Activated T-helper 9 cell treated with anti-CD3 and anti-CD28 coated beads, Interleukin-2, amount 50 U/mL, for 16 hours (primary cell): ENCODE results near the gene TOMM20.

Experiments
- DNase-seq: peaks from one replicate; pipeline ENCODE4 v3.0.0-alpha.2; 2020; ENCODE audit warnings: low read depth

Gene TOMM20

GRCh38 chr1:235134171-235134570 lies 5.5 kb upstream of the TOMM20 start:
- no peak for DNase-seq

- DNase-seq: no peak
Observed at GRCh38 chr1:235133086-235133485, 4.4 kb upstream of the TOMM20 start.

GRCh38 chr1:235131961-235132360 lies 3.3 kb upstream of the TOMM20 start:
- DNase-seq: no peak

GRCh38 chr1:235130766-235131270 lies 2.2 kb upstream of the TOMM20 start:
- no peak for DNase-seq

GRCh38 chr1:235129774-235130570 lies 1.3 kb upstream of the TOMM20 start:
- no peak for DNase-seq

GRCh38 chr1:235127732-235128455 lies 743 bp downstream of the TOMM20 start:
- DNase-seq: no peak

- DNase-seq: no peak
Observed at GRCh38 chr1:235127203-235127602, 1.4 kb downstream of the TOMM20 start.

- DNase-seq: no peak
Observed at GRCh38 chr1:235124665-235125064, 4.0 kb downstream of the TOMM20 start.

- no peak for DNase-seq
Observed at GRCh38 chr1:235124111-235124510, 4.5 kb downstream of the TOMM20 start.

GRCh38 chr1:235122348-235122747 lies 6.3 kb downstream of the TOMM20 start:
- DNase-seq: no peak

- no peak for DNase-seq
Observed at GRCh38 chr1:235113183-235113917, 15.3 kb downstream of the TOMM20 start.

- DNase-seq: no peak
Observed at GRCh38 chr1:235112297-235113182, 16.1 kb downstream of the TOMM20 start.

GRCh38 chr1:235111107-235111506 lies 17.5 kb downstream of the TOMM20 start:
- DNase-seq: no peak

GRCh38 chr1:235108876-235109275 lies 19.8 kb downstream of the TOMM20 start:
- DNase-seq: no peak

GRCh38 chr1:235108185-235108593 lies 20.4 kb downstream of the TOMM20 start:
- DNase-seq: no peak

- DNase-seq: no peak
Observed at GRCh38 chr1:235107368-235108184, 21.1 kb downstream of the TOMM20 start.

- no peak for DNase-seq
Observed at GRCh38 chr1:235106457-235106856, 22.2 kb downstream of the TOMM20 start.

GRCh38 chr1:235105051-235106043 lies 23.3 kb downstream of the TOMM20 start:
- no peak for DNase-seq

- no peak for DNase-seq
Observed at GRCh38 chr1:235102993-235103411, 25.6 kb downstream of the TOMM20 start.

GRCh38 chr1:235102259-235102582 lies 26.4 kb downstream of the TOMM20 start:
- no peak for DNase-seq
